Measurements from ENCODE around the gene MAPKAPK2.

Gene MAPKAPK2

DNA sequence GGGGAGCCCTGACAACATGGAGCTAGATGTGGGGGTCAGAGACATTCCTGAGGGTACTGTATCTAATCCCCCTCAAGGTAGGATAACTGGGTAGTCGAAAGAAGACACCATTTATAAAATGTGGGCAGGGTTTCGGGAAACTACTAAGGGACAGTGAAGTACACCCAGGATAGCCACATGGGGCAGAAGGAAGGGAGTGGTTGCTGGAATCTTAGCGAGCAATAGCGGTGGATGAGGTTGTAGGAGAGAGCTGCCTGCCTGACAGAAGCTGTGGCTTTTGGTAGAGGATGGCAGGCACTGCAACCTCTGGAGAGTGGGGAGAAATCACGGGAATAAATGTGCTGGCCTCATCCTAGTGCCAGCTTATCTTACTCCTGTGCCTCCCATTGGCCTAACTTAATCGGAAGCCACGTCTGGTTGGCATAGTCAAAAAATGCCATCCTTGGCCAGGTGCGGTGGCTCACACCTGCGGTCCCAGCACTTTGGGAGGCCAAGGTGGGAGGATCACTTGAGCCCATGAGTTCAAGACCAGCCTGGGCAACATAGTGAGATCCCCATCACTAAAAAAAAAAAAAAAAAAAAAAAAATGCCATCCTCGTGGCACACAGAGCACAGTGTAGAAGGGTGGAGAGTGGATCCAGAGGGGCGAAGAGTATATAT is 23.4 kb upstream of the MAPKAPK2 start:
- no peak for DNase-seq (ENCODE audit: low spot score)

DNA sequence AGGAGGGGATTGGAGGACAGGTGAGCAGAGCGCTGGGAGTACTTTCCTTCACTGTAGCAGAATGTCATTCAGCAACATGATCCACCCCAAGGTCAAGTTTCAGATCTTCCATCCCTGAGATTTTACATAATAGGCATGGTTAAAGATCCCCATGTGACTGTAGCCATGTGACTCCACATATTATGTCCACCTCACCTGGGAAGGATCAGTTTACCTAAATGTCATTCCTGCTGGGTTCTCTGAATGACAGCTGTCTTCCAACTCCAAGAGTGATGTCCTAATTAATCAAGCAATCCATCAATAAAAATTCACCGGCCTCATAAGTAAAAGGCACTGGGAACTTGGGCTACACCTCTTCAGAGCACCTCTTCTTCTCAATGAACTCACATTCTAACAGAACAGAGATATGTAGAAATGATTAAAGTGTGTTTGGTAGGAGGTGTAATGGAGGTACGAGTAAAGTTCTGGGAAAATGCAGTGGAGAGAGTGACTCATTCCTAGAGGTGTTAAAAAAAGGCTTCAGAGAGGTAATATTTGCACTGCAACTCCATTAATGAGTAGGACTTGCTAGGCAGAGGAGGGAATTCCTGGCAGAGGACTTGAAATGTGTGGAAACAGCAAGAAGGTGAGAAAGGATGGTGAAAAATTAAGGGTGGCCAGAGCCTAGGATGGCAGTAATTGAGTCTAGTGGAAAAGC is 22.2 kb upstream of the MAPKAPK2 start:
- no peak for DNase-seq (ENCODE audit: low spot score)

DNA sequence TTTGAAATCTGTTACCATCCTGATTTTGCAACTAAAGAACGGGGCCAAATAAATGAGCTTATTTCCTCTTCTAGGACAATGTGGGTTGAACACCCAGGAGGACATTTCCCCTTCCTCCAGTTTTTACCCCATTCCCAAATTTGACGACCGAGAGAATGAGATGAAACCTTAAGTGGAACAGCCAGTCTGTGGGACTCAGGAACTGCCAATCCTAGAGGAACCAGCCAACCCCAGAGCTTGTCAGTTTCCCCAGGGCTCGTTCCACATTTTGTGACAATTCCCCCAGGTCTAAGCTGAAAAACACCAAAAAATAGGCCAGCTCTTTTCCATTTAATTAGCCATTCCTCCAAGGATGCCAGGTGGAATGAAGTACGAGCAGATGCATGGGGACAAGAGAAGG is 21.3 kb upstream of the MAPKAPK2 start:
- DNase-seq (ENCODE audit: low spot score) = no peak

- DNase-seq (ENCODE audit: low spot score) = peak; percentile 64
Measured at GRCh38 chr1:206663832-206664652, 20.7 kb upstream of the MAPKAPK2 start.

DNA sequence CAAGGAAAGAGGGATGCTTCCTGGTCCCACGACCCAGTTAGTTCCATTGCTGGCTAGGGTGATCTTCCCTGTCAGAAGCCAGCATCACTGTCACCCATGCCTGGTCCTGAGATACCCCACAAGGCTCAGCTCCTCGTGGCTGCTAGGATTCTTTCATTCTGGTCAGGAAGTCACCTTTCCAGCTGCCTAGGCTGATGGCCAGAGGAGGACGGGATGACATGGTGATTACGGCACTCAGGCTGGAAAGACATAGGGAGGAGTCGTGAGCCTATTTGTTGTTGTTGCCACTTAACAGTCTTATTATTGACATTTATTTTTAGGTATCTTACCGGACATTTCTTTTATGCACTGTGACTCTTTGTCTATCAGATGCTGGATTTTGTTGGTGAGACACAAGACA is 20.0 kb upstream of the MAPKAPK2 start:
- no peak for DNase-seq (ENCODE audit: low spot score)

GRCh38 chr1:206666031-206666561 is 18.6 kb upstream of the MAPKAPK2 start:
- DNase-seq (ENCODE audit: low spot score) = no peak

DNA sequence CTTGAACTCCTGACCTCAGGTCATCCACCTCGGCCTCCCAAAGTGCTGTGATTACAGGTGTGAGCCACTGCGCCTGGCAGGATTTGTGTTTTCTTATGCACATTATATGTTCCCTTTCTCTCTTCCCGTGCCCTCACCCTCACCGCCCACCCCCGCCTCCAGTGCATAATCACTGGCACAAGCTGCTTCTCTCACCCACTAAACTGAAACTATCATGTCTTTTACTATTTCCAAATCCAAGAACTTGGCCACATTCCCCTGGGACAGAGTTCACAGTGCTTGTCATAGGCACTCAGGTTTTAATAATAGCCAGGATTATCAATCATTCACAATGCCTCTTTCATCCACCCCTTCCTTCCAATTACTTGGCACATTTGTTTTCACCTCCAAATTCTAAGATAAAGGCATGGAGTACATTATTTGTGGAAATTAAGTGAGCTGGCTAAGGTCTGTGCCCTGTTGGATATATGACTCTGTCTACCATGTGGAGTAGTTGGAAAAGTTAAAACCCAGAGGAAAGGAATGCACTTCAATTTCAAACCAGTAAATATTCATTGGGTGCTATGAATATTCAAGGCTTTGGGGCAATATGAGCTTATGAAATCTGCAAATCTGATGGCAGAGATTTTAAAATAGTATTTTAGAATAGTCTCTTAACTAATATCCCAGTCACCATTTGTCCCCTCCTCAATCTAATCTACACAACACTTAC is 17.6 kb upstream of the MAPKAPK2 start:
- no peak for DNase-seq (ENCODE audit: low spot score)

- DNase-seq (ENCODE audit: low spot score) = no peak
Measured at GRCh38 chr1:206668351-206668750, 16.4 kb upstream of the MAPKAPK2 start.

- no peak for DNase-seq (ENCODE audit: low spot score)
Measured at GRCh38 chr1:206668874-206669410, 15.8 kb upstream of the MAPKAPK2 start.

DNA sequence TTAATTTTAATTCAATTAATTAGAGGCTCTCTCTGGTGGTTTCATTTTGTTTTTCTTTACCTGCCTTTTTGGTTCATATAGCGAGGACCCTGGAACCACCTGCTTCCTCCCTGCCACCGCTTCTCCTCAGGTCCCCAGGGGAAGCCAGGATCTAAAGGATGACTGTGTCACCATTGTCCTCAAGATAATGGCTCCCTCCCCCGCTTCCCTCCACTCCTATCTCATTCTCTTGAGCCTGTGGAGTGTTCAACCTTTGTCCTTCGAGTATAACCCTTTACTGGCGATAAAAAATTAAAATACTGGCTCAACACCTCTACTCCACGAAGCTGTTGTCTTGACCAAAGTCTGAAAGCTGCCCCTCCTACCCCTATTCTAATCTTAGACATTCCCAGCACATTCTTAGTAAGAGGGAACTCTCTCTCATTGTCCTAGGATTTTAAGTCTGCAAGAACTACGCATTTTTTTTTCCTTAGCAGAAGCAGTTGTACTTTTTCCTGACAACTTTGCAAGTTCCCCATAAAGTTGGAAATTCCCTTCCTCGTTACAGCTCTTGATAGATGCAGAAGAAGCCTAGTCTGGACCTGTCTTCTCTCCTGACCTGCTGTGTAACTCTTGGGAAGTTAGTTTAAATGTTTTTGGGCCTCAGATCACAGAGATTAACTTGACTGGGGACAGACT is 12.6 kb upstream of the MAPKAPK2 start:
- no peak for DNase-seq (ENCODE audit: low spot score)

- peak; percentile 43 for DNase-seq (ENCODE audit: low spot score)
Measured at GRCh38 chr1:206672844-206673758, 11.6 kb upstream of the MAPKAPK2 start.

- no peak for DNase-seq (ENCODE audit: low spot score)
Measured at GRCh38 chr1:206674236-206674635, 10.5 kb upstream of the MAPKAPK2 start.

GRCh38 chr1:206674745-206675175 is 9.9 kb upstream of the MAPKAPK2 start:
- DNase-seq (ENCODE audit: low spot score) = peak; percentile 87

DNA sequence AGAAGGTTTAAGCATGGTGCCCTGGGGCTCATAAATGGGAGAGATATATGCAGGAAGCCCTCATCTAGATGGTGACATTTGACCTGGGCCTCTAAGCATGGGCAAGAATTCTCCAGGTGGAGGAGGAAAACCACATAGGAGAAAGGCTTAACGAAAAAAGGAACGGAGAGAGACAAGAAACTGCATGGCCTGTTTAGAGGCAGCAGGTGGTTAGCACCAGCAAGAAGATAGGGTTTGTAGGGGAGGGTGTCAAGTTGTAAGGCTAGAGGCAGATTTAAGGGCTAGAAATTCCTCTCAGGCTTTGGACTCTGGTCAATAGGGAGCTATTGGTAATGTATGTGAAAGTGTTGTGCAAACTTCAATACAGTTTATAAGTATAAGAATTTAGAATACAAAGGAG is 8.2 kb upstream of the MAPKAPK2 start:
- no peak for DNase-seq (ENCODE audit: low spot score)

- no peak for DNase-seq (ENCODE audit: low spot score)
Measured at GRCh38 chr1:206678490-206678889, 6.2 kb upstream of the MAPKAPK2 start.

- DNase-seq (ENCODE audit: low spot score) = no peak
Measured at GRCh38 chr1:206679738-206680211, 4.9 kb upstream of the MAPKAPK2 start.

DNA sequence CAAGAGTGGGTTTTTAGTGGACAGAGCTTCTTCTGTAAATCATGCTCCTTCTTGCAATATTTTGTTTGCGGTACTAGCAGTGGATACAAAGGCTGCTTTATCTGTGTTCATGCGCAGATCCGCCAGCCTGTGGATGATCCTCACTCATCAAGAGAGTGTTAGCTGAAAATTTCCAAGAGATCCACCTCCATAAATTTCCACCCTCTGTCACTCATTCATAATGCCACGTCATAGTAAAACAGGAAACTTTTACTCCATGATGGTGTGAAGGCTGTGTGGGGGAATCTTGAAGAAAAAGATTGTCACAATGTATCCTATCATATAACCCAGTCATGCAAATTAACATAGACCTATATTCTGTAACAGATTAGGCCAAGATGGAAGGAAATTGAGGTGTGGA is 4.4 kb upstream of the MAPKAPK2 start:
- DNase-seq (ENCODE audit: low spot score) = no peak

DNA sequence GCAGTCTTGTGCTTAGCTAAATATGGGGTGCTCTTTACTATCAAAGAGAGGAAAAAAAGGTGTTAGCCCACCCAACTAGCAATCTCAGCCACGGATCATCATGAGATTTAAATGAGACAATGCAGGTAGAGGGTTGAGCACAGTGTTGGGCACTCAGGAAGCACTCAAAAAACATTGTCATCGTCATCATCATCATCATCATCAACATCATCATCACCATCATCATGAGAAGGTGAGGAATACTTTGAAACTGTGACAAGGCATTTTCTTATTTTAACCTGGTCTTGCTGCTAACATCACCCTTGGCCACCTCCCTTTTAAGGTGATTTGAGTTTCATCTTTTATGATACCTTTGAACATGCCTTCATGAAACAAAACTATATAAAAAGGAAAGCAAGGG is 3.3 kb upstream of the MAPKAPK2 start:
- no peak for DNase-seq (ENCODE audit: low spot score)

DNA sequence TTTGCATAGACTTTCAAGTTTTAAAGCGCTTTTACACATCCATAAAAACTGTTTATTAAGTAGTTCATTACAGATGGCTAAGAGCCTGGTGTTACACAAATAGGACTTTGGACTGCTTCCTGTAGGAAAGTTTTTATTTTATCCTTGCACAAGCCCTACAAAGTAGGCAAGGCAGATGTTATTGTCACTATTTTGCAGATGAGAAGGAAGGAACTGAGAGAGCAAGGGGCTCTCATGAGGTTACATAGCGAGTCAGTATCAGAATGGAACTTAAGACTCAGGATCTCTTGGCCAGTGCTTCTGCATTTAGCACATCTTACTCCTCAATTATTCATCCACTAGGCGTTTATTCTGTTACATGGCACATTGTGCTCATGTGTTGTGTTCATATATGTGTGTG is 2.6 kb upstream of the MAPKAPK2 start:
- DNase-seq (ENCODE audit: low spot score) = no peak

- DNase-seq (ENCODE audit: low spot score) = no peak
Measured at GRCh38 chr1:206683313-206683712, 1.4 kb upstream of the MAPKAPK2 start.
